KMS-11 (cell line): Measurements from ENCODE around the gene HMGXB3.

Experiments
- H2AFZ ChIP-seq: fragments of 200-600 bp; sonication (generic); 2 replicates; pipeline ENCODE4 v1.6.1; 2016; ENCODE audit warnings: antibody characterized with exemption, mixed run types, low read depth
- H3K27ac ChIP-seq: fragments of 200-600 bp; sonication (generic); 2 replicates; pipeline ENCODE4 v1.6.1; 2016; ENCODE audit warnings: mild to moderate bottlenecking, mixed run types
- H3K27me3 ChIP-seq: fragments of 200-600 bp; sonication (generic); 2 replicates; pipeline ENCODE4 v1.6.1; 2017; ENCODE audit warnings: mild to moderate bottlenecking, low read depth, mixed run types, moderate library complexity; ENCODE audit not compliant: insufficient read depth
- H3K36me3 ChIP-seq: fragments of 200-600 bp; sonication (generic); 2 replicates; pipeline ENCODE4 v1.6.1; 2017; ENCODE audit warnings: mild to moderate bottlenecking, mixed run types; ENCODE audit not compliant: insufficient read depth
- H3K4me1 ChIP-seq: fragments of 200-600 bp; sonication (generic); 2 replicates; pipeline ENCODE4 v1.6.1; 2016; ENCODE audit warnings: mild to moderate bottlenecking, low read depth, mixed run types; ENCODE audit not compliant: poor library complexity, severe bottlenecking
- H3K4me2 ChIP-seq: fragments of 200-600 bp; sonication (generic); 2 replicates; pipeline ENCODE4 v1.7.0; 2016; ENCODE audit warnings: mild to moderate bottlenecking, mixed run types
- H3K4me3 ChIP-seq: fragments of 200-600 bp; sonication (generic); IDR thresholded peaks from 2 replicates; pipeline ENCODE4 v1.6.1; 2017; ENCODE audit warnings: low read depth, low read length, mixed read lengths; ENCODE audit not compliant: insufficient read depth
- H3K79me2 ChIP-seq: fragments of 200-600 bp; sonication (generic); 2 replicates; pipeline ENCODE4 v1.6.1; 2016; ENCODE audit warnings: low read depth, mixed run types; ENCODE audit not compliant: insufficient read depth
- H3K9ac ChIP-seq: fragments of 200-600 bp; sonication (generic); 2 replicates; pipeline ENCODE4 v1.6.1; 2016; ENCODE audit warnings: mild to moderate bottlenecking, mixed run types
- H4K20me1 ChIP-seq: fragments of 200-600 bp; sonication (generic); 2 replicates; pipeline ENCODE4 v1.6.1; 2016; ENCODE audit warnings: mild to moderate bottlenecking, mixed run types; ENCODE audit not compliant: insufficient read depth
- TF ChIP-seq, protein P1 (sequence below): fragments of 200-600 bp; sonication (generic); conservative IDR thresholded peaks from 2 replicates; pipeline ENCODE4 v1.6.1; 2017; ENCODE audit warnings: low read depth, mild to moderate bottlenecking, antibody characterized with exemption, low read length, moderate library complexity, mixed read lengths

HMGXB3 gene

DNA sequence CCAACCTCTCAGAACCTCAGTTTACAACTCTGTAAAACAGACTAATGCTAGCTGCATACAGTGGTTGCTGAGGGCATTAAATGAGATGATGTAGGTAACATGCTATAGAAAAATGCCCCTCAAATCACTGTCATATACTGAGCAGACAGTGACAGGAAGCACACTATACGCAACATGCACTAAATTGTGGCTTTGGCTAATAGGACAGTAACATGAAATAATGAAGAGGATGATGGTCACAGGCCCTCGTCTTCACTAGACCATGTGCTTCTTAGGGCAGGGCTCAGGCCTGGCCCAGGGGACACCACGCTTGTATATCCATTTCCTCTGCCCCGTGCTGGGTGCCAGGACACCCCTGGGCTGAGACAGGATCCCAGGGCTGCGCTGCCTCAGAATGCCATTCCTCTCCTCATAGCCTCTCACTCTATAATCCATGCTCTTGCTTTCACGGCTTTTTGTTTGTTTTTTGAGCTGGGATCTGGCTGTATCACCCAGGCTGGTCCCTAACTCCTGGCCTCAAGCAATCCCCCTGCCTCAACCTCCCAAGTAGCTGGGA, 66.9 kb downstream of the HMGXB3 start:
- no peaks in the 10 kb centered on the region for H3K36me3 ChIP-seq
- H3K4me2 ChIP-seq, result no peak overlapping the region
- no peaks in the 10 kb centered on the region for H3K27me3 ChIP-seq
- H2AFZ ChIP-seq, result no peak overlapping the region
- H3K4me3 ChIP-seq, result no peak overlapping the region
- H3K4me1 ChIP-seq, result no peaks in the 10 kb centered on the region
- H3K79me2 ChIP-seq, result no peaks in the 10 kb centered on the region
- no peak overlapping the region for H3K9ac ChIP-seq
- no peak overlapping the region for H3K27ac ChIP-seq
- TF ChIP-seq, protein P1, sequence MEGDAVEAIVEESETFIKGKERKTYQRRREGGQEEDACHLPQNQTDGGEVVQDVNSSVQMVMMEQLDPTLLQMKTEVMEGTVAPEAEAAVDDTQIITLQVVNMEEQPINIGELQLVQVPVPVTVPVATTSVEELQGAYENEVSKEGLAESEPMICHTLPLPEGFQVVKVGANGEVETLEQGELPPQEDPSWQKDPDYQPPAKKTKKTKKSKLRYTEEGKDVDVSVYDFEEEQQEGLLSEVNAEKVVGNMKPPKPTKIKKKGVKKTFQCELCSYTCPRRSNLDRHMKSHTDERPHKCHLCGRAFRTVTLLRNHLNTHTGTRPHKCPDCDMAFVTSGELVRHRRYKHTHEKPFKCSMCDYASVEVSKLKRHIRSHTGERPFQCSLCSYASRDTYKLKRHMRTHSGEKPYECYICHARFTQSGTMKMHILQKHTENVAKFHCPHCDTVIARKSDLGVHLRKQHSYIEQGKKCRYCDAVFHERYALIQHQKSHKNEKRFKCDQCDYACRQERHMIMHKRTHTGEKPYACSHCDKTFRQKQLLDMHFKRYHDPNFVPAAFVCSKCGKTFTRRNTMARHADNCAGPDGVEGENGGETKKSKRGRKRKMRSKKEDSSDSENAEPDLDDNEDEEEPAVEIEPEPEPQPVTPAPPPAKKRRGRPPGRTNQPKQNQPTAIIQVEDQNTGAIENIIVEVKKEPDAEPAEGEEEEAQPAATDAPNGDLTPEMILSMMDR, result no peak
- no peaks in the 10 kb centered on the region for H4K20me1 ChIP-seq

- H3K9ac ChIP-seq, result no peak overlapping the region
These were observed 67.5 kb downstream of the HMGXB3 start for GRCh38 chr5:150068071-150068470.

DNA sequence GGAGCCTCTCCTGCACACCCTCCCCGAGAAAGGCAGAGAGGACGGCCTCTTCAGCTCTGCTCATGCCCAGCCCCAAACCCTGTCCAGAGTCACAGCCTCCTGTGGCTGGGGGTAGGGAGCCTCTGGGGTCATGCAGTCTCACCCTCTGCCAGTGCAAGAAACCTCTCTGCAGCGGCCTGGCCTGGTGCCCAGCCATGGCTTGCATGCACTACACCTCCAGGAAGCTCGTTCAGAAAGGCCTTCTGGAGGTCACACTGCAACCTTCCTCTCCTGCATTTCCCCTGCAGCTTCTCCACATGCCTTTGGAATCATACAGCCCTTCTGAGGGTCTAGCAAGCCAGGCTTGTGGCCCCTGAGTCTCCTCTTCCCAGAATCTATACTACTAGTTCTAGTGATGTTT, 67.9 kb downstream of the HMGXB3 start:
- Histone ChIP-seq H3K4me3 (no peak overlapping the region), H3K79me2 (no peaks in the 10 kb centered on the region), H3K9ac (no peak overlapping the region), H3K27ac (no peak overlapping the region), H3K4me1 (no peaks in the 10 kb centered on the region), H4K20me1 (no peaks in the 10 kb centered on the region), H2AFZ (no peak overlapping the region), H3K4me2 (no peak overlapping the region), H3K27me3 (no peaks in the 10 kb centered on the region), H3K36me3 (no peaks in the 10 kb centered on the region)
- TF ChIP-seq, protein P1, result no peak

More at GRCh38 chr5:150068071-150068470, 67.5 kb downstream of the HMGXB3 start:
- Histone ChIP-seq H3K36me3 (no peaks in the 10 kb centered on the region), H3K4me2 (no peak overlapping the region), H3K27ac (no peak overlapping the region), H3K4me1 (no peaks in the 10 kb centered on the region), H3K27me3 (no peaks in the 10 kb centered on the region), H4K20me1 (no peaks in the 10 kb centered on the region), H3K4me3 (no peak overlapping the region), H3K79me2 (no peaks in the 10 kb centered on the region), H2AFZ (no peak overlapping the region)
- TF ChIP-seq, protein P1, result no peak

GRCh38 chr5:150068961-150069645, 68.6 kb downstream of the HMGXB3 start:
- H3K79me2 ChIP-seq, result no peaks in the 10 kb centered on the region
- H3K27ac ChIP-seq, result no peak overlapping the region
- no peaks in the 10 kb centered on the region for H3K36me3 ChIP-seq
- no peaks in the 10 kb centered on the region for H3K27me3 ChIP-seq
- TF ChIP-seq, protein P1, result no peak
- H4K20me1 ChIP-seq, result no peaks in the 10 kb centered on the region
- H3K4me3 ChIP-seq, result no peak overlapping the region
- H3K4me2 ChIP-seq, result no peak overlapping the region
- H3K4me1 ChIP-seq, result no peaks in the 10 kb centered on the region
- no peak overlapping the region for H2AFZ ChIP-seq
- H3K9ac ChIP-seq, result no peak overlapping the region
